Right renal pelvis (tissue), 4 donors: ENCODE results near the gene SYNM. TPM values are rescaled to one million over a fixed set of nuclear protein-coding genes. Genes with fewer than 3 reads are reported as not detected.

Experiments
- DNase-seq, 4 donors: peaks; one replicate each; pipeline ENCODE4 v3.0.0-alpha.2; 2013; ENCODE audit warnings: low read depth in 4 of 4, low spot score in 3 of 4, missing footprints in 1 of 4
- polyA plus RNA-seq, 4 donors: library from polyadenylated mRNA; unstranded; fragments of 120-200 nt; gene quantifications; one replicate each; pipeline ENCODE4 v1.2.1, GENCODE V29; 2013; ENCODE audit not compliant: insufficient read length in 4 of 4

The SYNM gene
- polyA plus RNA-seq, 4 donors: 1.7 to 2.2 (median 2.0) TPM

DNA sequence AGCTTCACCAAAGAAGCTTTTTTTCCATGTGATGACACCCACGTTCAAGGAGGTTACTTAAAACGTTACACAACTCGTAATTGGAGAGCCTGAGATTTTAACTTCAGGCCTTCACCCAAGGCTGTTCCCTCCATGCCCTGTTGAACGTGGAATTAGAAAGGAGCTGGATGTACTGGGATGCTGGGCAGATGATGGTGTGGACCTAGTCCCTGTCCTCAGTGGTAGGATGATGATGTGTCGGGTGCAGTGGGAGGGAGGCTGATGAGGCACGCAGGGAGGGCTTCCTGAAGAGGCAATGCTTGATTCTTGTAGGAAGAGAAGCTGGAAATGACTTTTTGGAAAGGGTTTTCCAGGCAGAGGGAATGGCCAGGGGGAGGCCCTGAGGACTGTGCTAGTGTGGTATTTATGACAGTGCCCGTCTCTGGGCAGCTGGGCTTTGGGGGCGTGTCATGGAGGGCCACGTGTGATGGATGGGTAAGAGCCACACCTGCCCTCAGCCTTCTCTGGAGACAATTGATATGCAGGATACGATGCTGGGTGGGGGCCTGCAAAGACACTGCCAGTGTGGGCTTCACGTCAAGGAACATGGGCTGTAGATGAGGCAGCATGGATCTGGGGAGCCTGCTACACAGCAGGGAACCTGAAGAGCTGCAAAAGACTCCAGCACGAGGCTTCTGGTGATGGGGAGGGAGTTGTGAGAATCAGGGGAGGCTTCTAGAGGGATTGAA is 15.3 kb downstream of the SYNM start:
- DNase-seq: no peak

DNA sequence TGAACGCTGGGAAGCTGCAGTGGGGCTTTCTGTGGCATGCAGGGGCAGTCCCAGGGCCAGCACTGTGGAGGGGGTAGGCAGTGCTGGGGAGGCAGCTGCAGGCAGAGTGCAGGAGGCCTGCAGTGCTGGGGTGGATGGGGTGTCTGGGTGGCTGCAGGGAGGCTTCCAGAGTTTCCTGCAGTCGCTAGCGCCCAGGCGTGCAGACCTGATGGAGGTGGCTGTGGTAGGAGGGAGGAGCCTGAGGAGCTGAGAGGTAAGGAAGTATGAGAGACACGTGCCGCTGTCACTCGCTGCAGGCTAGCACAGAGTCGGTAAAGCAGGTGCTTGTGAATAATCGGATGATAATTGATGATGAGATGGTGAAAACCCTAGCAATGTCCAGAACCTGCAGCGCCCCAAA is 16.3 kb downstream of the SYNM start:
- no peak for DNase-seq

DNA sequence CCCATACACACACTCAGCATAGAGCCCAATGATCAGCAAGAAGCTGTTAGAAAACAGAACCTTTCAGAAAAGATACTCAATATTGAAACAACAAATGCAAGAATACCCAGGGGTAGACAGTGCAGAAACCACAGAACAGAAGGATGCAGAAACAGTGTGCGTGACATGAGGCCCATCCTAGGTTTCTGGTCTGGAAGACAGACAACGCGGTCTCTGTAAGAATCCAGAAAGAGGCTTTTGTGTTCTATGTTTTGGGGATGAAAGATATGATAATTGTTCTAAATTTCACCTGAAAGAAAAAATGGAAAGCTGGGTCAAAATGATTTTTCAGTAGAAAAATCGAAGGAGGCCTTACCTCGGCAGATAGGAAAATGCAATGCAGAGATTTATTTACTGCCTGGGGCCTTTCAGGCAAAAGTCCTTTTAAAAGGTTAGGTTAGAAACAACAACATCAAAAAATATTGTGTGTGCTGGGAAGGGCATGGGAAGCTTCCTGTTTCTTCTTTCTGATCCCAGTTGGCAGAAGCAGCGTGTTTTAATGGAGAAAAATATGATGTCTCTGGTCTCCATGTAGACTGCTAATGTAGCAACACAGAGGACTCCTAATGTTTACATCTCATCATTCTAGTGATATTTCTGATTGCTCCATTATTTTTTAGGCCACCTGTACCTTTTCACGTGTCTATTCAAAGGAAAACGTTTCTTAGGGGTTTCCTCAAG is 17.0 kb downstream of the SYNM start:
- DNase-seq: no peak

DNA sequence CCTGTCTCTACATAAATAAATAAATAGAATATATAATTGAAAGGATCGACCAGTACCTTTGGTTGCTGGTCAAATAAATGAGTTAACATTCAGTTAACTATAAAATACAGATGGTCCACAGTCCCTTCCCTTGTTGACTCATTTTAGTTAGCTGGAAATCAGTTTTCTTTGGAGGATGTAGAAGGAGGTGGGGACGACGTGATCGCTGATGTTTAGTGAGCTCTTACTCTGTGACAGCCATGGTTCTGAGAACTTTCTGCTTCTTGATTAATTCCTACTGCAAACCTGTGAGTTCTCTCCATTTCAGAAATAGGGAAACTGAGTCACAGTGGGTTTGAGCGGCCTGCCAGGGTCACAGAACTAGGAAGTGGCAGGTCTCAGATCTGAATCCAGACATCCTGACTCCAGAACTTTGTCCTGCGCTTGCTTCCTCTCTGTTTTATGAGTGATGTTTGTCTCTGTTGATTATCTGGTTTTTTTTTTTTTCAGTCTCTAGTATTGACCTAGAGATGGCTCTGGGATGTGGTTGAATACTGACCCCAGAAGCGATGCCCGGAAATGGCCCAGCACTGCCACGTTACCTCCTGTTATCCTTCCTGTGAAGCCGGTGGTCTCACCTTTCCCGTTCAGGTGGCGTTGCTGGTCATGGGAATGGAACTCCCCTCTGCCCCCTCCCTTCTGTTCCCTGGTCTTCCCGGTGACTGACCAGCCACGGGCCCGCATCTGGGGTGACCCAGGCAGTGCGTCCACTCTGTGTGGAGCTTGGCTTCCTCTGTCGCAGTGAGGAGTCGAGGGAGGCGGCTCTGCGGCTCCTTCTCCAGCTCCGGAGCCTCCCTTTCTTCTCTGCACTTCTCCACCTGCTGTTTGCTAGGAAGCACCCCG is 18.2 kb downstream of the SYNM start:
- no peak for DNase-seq

DNA sequence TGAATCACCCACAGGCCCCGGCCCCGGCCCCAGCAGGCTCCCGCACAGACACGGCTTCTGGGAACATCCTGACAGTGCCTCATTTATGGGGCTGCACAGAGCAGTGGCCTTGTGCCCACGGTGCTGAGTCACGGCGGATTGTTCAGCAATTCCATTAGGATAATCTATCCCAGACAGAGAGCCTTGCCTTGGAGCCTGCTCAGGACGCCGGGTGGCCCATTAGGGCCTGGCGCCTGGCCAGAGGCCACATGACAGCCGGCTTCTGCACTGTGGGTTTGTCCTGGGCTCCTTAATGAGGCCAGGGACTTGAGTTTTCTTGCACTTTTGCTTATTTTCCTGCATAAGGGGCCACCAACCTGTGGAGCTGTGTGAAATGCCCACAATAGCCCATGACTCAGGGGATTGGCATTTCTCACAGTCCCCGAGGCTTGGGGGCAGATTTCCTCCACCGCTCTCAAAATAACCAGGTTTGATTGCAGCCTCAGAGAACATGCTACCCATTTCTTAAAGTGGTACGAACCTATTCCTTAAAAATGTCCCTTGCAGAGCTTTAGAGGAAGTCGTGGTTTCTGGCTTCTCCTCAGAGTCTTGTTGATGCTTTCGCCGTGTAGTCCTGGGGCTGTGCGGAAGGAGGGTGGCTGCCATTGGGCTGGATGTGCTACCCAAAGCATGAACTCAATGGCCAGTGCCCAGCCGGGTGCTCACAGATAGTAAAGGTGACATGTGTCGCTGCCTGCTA is 19.0 kb downstream of the SYNM start:
- peak in 2 of 4 donors; percentile 39 to 64 for DNase-seq

DNA sequence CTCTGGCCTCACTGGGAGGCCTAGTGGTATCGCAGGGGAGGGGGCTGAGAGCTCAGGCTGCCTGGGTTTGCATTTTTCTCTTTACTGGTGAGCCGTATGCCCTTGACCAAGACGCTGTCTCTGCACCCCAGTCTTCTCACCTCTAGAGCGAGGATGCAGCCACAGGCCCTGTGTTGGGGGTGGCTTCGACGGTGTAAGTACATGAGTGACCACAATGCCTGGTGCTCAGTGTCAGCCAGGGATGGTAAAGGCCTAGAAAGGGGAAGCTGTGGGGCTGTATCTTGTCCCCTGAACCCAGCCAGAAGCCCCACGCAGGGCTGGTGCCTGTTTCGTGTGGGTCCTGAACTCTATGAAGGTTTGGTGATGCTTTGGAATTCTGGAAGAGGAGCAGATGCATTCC is 19.8 kb downstream of the SYNM start:
- no peak for DNase-seq

DNA sequence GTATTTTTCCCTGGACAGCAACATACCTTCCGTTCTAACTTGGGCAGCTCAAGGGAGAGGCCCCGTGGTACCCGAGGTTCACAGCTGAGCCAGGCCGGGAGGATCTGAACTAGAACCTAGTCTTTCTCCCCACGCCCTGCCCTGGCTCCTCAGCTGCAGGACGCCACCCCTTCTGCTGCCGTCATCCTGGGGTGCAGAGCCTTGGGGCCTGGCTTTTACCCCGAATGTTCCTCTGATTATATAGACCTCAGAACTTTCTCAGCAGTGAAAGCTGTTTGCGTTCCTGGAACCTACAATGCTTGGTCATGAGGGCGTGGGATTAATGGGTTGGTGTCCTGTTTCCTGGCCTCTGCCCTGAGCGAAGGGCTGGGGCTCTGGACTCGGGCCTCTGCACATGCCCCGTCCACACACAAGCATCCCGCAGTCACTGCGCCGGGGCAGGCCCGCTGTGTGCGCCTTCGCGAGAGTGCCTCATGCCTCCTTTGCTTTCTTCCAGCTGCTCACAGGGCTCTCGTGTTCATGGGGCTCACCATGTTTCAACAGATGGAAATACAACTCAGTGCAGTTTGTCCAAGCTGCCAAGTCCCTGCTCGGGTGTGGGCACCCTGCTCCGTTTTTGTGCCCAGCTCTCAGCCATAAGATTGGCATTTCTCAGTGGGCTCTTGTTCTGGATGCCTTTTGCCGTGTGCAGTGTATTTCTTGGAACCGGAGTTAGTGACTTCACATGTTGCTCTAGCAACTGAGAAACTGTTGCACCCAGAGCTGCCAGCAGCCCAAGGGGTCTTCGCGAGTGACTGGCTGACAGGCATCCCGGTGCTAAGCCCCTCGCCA is 20.4 kb downstream of the SYNM start:
- DNase-seq: no peak

DNA sequence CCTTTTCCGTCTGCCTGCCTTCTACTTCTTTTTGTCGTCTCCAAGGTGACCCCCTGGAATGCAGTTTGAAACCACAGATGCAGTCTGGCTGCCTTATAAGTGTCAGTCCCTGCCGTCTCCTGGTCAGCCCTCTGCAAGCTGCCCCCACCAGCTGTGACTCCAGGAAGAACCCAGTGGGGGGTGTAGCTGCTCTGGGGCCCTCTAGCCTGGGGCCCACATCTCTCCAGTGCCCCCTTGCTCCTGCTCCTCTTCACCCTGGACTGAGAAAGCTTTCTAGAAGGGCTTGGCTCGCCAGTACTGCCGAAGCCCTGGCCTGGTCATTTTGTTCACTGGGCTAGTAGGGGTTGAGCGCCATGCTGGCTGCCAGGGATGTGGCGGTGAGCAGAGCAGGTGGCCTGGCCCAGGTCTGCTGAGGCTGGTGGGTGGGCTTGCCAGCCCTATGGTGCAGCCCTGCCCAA is 21.3 kb downstream of the SYNM start:
- no peak for DNase-seq

DNA sequence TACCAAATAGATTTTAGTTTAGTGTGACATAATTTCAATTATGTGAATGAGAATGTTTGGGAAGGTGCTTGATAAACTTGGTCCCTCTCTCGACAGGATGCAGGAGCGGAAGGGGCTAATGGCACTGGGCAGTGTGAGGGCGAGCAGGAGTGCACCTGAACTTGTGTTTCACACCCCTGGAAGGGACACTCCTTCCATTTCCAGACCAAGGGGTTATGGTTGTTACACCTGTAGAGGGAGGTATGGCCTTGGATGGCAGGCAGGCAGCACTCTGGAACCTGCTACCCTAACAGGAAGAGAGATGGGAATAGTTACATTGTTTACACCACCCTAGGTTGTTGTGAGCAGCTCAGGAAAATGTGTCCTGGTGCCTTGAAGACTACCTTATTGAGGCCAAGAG is 22.1 kb downstream of the SYNM start:
- no peak for DNase-seq

DNA sequence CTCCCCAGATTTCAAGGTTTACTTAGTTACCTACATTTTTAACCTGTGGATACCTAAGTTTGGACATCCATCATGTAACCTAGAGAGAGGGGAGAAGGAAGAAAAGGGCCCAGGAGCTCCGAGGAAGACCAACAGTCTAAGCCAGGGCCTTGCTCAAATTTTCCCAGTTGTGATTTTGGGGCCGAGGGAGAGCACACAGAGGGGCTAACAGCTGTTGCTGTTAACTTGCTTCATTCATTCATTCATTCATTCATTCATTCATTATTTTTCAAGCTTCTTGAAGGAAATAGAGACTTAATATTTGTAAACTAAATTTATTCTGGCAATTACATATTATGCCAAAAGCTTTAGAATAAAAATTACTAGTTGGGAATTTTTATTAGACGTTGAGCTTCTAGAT is 22.9 kb downstream of the SYNM start:
- no peak for DNase-seq

DNA sequence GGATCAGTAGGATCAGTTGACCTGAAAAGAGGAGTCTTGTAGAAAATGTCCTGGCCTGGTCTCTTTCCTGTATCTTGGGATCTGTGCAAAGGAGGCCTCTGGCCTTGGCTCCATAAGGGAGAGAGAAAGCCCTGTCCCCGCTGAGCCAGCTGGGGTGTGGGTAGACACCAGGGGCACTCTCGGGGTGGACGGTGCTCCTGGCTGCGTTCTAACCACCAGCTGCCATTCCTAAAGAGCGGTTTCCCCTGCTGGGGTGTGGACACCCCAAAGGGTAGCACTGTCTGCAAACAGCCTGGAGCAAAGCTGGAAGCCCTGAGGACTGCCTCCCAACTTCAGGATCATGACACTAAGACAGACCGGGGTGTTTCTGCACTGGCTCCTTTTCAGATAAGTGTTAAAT is 23.5 kb downstream of the SYNM start:
- DNase-seq: no peak

DNA sequence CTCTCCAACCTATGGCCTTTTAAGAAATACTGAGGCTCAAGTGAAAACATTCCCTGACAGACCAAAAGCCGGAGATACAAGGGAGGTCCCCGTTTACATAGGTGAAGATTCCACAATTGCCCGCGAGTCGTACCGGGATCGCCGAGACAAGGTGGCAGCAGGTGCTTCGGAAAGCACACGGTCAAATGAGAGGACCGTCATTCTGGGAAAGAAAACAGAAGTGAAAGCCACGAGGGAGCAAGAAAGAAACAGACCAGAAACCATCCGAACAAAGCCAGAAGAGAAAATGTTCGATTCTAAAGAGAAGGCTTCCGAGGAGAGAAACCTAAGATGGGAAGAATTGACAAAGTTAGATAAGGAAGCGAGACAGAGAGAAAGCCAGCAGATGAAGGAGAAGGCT is 24.8 kb downstream of the SYNM start:
- DNase-seq: no peak

DNA sequence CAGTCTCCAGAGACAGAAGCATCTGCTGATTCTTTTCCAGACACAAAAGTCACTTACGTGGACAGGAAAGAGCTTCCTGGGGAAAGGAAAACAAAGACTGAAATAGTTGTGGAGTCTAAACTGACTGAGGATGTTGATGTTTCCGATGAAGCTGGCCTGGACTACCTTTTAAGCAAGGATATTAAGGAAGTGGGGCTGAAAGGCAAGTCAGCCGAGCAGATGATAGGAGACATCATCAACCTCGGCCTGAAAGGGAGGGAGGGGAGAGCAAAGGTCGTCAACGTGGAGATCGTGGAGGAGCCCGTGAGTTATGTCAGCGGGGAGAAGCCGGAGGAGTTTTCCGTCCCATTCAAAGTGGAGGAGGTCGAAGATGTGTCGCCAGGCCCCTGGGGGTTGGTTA is 25.4 kb downstream of the SYNM start:
- no peak for DNase-seq

DNA sequence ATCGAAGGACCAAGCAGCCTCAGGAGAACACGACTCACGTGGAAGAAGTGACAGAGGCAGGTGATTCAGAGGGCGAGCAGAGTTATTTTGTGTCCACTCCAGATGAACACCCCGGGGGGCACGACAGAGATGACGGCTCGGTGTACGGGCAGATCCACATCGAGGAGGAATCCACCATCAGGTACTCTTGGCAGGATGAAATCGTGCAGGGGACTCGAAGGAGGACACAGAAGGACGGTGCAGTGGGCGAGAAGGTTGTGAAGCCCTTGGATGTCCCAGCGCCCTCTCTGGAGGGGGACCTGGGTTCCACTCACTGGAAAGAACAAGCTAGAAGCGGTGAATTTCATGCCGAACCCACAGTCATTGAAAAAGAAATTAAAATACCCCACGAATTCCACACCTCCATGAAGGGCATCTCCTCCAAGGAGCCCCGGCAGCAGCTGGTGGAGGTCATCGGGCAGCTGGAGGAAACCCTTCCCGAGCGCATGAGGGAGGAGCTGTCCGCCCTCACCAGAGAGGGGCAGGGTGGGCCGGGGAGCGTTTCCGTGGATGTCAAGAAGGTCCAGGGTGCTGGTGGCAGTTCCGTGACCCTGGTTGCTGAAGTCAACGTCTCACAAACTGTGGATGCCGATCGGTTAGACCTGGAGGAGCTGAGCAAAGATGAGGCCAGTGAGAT is 26.0 kb downstream of the SYNM start:
- no peak for DNase-seq

DNA sequence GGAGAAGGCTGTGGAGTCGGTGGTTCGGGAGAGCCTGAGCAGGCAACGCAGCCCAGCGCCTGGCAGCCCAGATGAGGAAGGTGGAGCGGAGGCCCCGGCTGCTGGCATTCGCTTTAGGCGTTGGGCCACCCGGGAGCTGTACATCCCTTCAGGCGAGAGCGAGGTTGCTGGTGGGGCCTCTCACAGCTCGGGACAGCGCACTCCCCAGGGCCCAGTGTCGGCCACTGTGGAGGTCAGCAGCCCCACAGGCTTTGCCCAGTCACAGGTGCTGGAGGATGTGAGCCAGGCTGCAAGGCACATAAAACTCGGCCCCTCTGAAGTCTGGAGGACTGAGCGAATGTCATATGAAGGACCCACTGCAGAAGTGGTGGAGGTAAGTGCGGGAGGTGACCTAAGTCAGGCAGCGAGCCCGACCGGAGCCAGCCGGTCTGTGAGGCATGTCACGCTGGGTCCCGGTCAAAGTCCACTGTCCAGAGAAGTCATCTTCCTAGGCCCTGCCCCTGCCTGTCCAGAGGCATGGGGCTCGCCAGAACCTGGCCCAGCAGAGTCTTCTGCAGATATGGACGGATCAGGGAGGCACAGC is 26.7 kb downstream of the SYNM start:
- DNase-seq: no peak

DNA sequence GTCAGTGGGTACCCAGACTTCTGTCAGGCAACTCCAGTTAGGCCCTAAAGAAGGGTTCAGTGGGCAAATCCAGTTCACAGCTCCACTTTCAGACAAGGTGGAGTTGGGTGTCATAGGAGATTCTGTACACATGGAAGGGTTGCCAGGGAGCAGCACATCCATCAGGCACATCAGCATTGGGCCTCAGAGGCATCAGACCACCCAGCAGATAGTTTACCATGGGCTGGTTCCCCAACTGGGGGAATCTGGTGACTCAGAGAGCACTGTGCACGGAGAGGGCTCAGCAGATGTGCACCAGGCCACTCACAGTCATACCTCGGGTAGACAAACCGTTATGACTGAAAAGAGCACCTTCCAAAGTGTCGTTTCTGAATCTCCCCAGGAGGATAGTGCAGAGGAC is 27.2 kb downstream of the SYNM start:
- no peak for DNase-seq

DNA sequence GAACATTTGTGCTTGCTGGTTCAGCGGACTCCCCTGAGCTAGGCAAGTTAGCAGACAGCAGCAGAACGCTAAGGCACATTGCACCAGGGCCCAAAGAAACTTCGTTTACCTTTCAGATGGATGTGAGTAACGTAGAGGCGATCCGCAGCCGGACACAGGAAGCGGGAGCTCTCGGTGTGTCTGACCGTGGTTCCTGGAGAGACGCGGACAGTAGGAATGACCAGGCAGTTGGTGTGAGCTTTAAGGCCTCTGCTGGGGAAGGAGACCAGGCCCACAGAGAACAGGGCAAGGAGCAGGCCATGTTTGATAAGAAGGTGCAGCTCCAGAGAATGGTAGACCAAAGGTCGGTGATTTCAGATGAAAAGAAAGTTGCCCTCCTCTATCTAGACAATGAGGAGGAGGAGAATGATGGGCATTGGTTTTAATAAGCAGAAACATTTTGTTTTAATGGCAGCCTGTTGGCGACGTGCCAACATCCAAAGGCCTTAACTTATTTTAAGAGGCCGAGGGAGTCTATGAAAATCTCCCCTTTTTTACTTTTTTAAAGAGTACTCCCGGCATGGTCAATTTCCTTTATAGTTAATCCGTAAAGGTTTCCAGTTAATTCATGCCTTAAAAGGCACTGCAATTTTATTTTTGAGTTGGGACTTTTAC is 27.9 kb downstream of the SYNM start:
- DNase-seq: no peak

DNA sequence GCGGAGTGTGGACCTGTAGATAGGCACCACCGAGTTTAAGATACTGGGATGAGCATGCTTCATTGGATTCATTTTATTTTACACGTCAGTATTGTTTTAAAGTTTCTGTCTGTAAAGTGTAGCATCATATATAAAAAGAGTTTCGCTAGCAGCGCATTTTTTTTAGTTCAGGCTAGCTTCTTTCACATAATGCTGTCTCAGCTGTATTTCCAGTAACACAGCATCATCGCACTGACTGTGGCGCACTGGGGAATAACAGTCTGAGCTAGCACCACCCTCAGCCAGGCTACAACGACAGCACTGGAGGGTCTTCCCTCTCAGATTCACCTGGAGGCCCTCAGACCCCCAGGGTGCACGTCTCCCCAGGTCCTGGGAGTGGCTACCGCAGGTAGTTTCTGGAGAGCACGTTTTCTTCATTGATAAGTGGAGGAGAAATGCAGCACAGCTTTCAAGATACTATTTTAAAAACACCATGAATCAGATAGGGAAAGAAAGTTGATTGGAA is 29.5 kb downstream of the SYNM start:
- no peak for DNase-seq
